GM13977 (cell line): ENCODE results near the gene OMG.
A peak's percentile ranks its signal among the peaks of the same experiment; 100 is the strongest.

Source experiments
- DNase-seq: peaks from one replicate; pipeline ENCODE4 v3.0.0; 2012; ENCODE audit warnings: low spot score
- in situ Hi-C: fragments of 300-500 bp; cut with MboI; formaldehyde crosslinking; loops from one replicate; pipeline ENCODE4 v1.12.0; 2022; ENCODE audit warnings: low sequenced_read_pairs, low pct_unique_long_range_greater_than_20kb, mixed read lengths, inconsistent platforms; ENCODE audit not compliant: unreplicated experiment
- TF ChIP-seq, protein P1 (sequence below): IDR thresholded peaks from 2 replicates; pipeline ENCODE4 v1.5.1; 2012; ENCODE audit warnings: mild to moderate bottlenecking, control low read depth; ENCODE audit not compliant: insufficient read depth; ENCODE audit errors: extremely low read depth, missing control alignments

The OMG gene

DNA sequence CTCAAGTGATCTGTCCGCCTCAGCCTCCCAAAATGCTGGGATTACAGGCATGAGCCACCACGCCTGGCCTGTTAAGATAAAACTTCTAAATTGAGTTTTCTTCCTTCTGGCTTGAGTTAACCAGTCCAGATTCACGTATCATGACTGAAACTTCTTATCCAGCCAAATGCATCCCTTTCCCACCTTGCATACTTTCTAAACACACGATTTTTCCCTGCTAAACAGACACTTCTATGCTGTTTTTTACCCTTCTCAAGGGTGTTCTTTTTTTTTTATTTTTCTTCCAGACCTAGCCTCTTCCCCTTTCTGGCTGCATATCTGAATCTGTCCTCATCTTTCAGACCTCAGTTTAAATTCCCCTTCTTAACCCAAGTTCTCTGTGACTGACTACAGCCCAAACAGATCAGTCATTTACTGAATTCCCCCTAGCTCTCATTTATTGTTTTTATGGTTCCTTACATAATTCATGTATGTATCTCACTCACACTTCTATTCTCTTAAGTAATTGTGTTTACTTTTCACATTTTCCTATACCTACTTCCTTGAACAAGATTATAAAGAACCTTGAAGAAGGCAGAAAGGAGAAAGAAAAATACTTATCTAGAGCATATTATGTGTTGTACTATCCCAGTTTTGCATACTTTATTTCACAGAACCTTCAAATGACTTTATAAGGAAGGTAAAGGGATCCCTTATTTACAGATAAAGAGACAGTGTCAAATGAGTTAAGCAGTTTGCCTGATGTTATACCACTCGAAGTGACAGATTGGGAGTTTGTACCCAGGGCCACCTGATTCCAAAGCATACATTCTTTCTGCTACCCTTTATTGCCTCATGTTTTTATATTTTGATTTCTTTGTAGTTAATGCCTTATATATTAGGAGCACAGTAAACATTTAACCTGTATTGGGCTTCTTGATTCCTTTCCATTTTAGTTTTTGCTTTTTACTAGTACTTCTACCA, 11.6 kb upstream of the OMG start:
- in situ Hi-C loops: no loop called here
- TF ChIP-seq, protein P1, sequence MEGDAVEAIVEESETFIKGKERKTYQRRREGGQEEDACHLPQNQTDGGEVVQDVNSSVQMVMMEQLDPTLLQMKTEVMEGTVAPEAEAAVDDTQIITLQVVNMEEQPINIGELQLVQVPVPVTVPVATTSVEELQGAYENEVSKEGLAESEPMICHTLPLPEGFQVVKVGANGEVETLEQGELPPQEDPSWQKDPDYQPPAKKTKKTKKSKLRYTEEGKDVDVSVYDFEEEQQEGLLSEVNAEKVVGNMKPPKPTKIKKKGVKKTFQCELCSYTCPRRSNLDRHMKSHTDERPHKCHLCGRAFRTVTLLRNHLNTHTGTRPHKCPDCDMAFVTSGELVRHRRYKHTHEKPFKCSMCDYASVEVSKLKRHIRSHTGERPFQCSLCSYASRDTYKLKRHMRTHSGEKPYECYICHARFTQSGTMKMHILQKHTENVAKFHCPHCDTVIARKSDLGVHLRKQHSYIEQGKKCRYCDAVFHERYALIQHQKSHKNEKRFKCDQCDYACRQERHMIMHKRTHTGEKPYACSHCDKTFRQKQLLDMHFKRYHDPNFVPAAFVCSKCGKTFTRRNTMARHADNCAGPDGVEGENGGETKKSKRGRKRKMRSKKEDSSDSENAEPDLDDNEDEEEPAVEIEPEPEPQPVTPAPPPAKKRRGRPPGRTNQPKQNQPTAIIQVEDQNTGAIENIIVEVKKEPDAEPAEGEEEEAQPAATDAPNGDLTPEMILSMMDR: no peak

DNA sequence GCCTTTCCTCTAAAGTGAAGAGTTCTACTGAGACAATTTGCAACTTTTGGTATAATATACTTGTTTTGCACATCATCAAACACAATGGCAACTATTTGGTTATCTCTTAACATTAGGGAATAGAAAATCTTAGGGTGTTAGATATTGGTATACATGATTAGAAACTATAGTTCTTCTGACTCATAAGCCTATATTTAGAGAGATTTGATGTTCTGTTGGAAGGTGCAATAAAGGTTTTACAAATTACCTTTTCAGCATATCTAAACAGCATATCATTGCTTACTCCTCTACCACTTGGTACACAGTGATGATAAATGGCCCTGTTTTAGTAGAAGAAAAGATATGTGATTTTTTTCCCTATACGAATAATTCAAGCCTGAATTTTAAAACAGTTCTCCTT, 10.6 kb upstream of the OMG start:
- no peak for DNase-seq
- in situ Hi-C loops: no loop called here
- TF ChIP-seq, protein P1: no peak

More for the DNA sequence above, 11.6 kb upstream of the OMG start:
- peak; percentile 26 for DNase-seq

DNA sequence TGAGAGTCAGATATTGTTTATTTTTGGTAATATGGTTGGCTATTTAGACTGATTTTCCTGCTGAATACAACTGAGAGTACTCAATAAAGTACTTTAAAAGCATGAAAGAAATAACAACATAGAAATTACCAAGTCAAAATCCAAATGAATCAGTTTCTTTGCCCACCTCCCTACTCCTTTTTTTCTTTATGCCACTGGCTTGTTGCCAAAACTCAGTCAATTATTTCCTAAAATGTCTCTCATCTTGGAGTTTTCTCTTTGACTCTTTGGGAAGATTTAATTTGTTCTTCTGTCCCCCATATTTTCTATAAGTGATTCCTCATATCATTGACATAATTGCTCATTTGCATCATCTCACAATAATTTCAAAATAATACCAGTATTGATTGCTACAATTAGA, 2.6 kb upstream of the OMG start:
- TF ChIP-seq, protein P1: no peak
- in situ Hi-C loops: no loop called here
- no peak for DNase-seq

DNA sequence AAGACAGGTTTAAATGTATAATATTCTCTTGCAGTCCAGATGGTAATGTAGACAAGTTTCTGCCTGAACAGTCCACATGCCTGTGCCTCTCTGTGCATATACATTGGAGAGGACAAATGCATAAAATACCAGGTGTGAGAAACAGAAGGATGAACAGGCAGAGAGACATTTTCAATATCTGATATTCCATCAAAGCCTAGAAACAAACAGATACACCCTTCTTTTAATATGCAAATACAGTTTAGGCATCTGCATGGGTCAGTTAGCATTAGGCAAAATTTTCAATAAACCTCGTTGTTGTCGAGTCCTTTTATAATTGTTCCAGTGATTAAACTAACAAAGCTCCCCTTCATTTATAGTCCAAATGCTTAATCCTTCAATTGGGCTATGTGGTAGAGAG, 897 bp downstream of the OMG start:
- in situ Hi-C loops: no loop called here
- no peak for DNase-seq
- TF ChIP-seq, protein P1: no peak

DNA sequence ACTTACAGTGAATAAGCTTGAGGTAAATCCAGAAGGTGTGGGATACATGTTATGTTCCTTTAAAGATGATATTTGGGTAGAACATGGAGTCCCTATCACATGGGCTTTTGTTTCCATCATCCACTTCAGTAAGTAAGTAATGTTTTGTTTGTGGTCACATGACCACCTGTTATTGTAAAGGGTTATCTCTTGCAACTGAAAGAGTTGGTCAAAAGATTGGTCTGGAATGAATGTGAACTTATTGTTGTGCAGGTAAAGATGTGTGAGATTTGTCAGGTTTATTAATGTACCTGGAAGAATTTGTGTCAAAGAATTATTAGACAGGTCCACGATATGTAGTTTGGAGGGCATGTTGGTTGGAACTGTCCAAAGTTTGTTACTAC, 1.6 kb downstream of the OMG start:
- TF ChIP-seq, protein P1: no peak
- in situ Hi-C loops: no loop called here
- DNase-seq: no peak

DNA sequence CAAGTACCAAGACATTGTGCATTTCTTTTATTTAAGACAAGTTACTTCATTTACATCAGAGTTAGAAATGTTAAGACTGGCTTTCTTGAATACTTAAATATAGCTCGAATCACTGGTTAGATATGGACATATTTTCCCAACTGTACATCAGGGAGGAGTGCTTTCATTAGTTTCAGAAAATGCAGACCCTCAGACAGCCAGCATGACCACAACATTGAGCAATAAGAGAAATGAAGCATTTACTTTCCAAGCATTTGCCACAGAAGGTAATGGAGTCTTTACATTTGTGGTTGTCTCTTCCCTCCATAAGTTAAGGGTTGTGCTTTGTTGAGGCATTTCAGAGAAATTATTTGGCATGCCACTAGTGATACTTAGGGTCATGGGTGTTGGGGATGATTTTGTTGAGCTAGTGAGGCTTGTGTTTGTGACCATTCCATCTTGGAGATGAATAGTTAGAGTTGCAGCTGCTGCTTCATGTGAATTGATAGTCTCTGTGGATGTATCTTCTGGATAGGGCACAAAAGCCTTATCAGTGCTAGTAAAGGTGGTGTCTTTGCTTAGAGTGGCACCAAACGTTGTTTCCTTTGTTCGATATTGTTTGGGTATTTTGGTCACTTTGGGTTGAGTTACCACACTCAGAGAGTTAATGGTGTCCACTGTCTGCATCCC, 2.1 kb downstream of the OMG start:
- DNase-seq: no peak
- TF ChIP-seq, protein P1: no peak
- in situ Hi-C loops: no loop called here
